Cerebellar cortex (tissue), 1 donor: ENCODE results near the gene ROBO1.
"Not testable (repeated sequence)": the region's sequence is repeated elsewhere in the genome, so short reads cannot be mapped to it uniquely, and the experiment has no call there.

Experiments
- DNase-seq: peaks from one replicate; pipeline ENCODE4 v3.0.0-alpha.2; 2015; ENCODE audit warnings: low spot score

Gene ROBO1

DNA sequence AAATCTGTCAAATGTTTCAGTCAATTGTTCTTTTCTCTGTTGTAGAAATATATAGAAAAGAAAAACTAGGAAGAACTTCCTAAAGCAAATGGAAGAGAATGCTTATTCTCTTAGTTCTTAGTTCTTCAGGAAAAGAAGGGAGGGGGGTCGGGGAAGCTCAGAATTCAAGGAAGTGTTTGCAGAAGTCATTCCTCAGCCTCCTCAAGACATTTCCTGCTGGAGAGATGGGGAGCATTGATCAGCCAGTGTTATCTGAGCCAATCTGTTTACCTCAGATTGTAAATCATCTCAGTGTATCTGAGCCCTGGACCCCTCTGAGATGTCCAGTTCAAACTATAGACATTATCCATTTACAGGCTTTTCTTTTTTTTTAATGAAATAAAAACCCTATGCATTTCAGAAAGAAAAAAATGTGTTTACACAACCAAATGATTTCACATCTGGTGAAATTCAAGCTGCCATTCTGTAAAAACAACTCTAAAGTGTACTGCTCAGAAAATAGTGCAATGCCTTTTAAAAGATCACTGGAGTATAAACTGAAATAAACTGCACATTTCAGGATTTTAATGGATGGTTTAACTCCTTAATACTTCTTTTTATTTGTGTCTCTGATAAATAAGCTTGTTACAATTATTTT, 460.7 kb downstream of the ROBO1 start:
- DNase-seq = no peak

DNA sequence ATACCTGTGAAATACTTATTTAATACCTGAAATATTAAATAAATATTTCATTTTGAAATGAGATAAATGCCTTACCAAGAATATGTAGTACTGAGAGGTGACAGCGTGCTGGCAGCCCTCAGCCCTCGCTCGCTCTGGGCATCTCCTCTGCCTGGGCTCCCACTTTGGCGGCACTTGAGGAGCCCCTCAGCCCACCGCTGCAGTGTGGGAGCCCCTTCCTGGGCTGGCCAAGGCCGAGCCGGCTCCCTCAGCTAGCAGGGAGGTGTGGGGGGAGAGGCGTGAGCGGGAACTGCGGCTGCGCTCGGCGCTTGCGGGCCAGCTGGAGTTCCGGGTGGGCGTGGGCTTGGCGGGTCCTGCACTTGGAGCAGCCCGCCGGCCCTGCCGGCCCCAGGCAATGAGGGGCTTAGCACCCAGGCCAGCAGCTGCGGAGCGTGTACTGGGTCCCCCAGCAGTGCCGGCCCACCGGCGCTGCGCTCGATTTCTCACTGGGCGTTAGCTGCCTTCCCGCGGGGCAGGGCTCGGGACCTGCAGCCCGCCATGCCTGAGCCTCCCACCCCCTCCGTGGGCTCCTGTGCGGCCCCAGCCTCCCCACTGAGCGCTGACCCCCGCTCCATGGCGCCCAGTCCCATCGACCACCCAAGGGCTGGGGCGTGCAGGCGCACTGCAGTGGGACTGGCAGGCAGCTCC, 467.7 kb downstream of the ROBO1 start:
- not testable (repeated sequence) for DNase-seq

DNA sequence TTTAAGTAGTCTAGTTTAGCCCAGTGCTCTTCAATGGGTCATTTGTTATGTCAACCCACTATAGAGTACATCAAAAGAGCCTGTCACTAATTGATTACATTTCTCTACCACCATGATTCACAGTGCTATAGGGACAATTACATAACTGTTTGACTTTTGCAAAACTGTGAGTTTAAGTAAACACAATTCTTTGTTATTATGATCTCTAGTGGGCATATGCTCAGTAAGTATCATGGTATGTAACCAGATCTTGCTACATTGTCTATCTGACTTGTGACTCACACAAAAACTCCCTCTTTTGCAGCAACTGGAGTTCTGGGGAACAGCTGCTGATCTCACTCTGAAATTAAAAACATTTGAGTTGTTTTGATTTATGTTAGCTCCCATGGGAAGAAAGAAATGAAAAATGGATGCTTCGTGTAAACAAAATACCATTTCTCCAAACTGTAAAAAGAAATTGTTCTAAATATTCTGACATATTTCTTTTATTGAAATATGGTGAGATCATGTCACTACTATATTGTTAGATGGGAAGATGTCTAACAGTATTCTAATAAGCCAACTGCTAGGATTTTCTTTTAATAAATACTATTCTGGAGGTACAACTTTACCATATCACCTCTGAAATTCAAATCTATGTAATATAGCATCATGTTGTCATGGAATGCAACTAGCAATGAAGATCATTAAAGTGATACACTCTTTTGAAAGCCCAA, 470.4 kb downstream of the ROBO1 start:
- DNase-seq = no peak

DNA sequence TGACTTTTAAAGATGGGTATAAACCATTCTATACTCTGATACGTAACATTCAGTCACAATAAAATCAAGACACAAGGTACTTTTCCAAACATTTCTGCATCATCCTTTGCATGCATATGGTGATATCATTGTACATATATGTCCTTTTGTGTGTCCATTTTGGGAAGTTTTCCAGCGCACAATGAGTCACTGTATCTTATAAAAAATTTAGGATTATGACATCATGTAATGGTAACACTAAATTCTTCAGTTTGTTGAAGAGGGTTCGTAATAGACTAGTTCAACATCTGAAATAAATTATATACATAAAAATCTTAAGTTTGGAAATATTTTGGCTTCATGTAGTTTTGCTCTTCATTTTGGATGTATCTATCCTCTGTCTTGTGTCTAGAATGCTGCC, 480.9 kb downstream of the ROBO1 start:
- no peak for DNase-seq

DNA sequence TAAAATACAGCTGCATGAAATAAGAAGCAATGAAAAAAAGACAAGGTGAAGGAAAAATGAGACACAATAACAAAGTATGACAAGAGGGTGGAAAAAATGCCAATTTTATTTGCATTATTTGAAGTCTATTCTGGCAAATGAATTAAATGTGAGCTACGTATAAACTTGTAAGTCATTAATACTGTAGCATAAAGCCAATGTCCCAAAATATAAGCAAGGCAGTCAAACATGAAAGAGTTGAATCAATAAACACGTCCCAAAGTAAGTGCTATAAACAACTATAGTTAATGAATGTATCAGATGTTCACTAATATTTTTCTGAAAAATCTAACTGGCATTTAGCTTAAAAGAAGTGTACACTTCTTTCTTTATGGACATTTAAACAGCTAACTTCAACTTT, 481.9 kb downstream of the ROBO1 start:
- DNase-seq = no peak

GRCh38 chr3:79285380-79285779, 482.4 kb downstream of the ROBO1 start:
- DNase-seq = no peak

DNA sequence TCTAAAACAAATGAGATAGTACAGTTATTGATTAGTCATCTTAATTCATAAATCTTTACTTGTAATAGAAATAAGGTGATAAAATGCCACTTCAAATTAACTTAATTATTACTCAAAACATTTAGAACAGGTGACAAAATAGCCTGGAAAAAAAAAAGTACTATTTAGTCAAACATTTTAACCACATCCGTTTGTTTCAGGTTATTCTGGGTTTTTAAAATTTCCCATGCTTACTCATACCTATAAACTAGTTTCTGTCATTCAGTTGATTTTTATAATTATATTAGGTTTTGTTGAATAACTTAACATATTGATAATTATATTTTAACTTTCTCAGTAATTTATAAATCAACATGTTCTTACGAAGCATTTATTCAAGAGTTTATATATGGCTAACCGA, 483.0 kb downstream of the ROBO1 start:
- no peak for DNase-seq

DNA sequence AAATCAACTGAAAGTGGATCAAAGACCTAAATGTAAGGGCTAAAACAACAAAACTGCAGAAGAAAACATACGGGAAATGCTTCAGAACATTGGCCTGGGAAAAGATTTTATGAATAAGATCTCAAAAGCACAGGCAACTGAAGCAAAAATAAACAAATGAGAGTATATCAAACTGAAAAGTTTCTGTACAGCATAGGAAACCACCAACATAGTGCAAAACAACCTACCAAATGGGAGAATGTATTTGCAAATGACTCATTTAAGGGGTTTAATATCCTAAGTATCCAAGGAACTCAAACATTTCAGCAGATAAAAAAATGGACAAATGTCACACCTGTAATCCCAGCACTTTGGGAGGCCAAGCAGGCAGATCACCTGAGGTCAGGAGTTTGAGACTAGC, 489.1 kb downstream of the ROBO1 start:
- no peak for DNase-seq

GRCh38 chr3:79268422-79268821, 499.4 kb downstream of the ROBO1 start:
- DNase-seq = no peak

DNA sequence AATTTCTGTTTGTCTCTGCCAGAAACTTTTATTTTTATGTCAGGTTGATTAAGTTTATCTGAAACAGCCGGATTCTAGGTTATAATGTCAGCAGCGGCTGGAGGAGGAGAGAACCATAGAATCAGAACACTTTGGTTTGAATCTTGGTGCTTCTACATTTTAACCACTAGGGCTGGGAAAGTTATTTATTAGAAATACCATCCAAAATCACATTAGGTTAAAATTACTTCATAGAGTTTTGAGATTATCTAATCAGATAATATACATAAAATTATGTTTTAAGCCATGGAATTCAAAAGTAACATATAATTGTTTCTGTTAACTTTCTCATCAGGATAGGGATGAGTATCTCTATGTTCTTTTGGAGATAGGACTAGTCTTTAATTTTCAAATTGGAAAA, 502.9 kb downstream of the ROBO1 start:
- DNase-seq = no peak

GRCh38 chr3:79263423-79263822, 504.4 kb downstream of the ROBO1 start:
- DNase-seq = no peak

DNA sequence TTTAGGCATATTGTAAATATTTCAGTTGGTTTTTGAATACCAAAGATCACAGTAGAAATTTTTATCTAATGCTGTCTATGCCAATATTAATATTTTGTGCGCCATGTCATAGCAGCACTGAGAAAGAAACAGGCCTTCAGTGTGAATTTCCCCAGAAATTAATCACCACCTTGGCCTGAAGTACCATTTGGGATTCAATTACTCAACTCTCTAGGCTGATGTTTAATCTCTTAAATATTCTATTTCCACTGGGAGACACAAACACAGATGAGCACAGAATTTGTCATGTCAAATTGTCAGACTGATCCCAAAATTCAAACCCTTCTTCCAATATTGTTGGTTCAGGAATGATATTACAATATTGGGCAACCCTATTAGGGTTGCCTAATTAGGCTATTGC, 509.3 kb downstream of the ROBO1 start:
- no peak for DNase-seq

DNA sequence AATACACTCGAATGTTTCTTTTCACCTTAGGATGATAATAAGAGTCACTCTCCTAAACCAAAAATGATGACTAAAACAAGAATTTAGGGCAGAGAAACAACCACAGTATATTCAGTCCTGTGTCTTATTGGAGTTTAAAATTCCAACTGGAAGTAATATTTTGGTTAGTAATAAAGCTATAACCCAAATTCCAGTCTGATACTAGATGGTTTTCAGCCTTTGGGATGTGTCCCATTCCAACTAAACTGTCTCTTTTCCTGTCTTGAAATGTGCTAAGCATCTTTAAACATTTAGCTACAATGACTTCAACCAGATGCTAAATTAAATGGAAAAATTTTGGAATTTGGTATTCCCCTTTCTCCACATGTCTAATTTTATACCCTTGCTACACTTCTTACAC, 510.0 kb downstream of the ROBO1 start:
- DNase-seq = no peak

- DNase-seq = no peak
Measured at GRCh38 chr3:79255702-79256101, 512.1 kb downstream of the ROBO1 start.

DNA sequence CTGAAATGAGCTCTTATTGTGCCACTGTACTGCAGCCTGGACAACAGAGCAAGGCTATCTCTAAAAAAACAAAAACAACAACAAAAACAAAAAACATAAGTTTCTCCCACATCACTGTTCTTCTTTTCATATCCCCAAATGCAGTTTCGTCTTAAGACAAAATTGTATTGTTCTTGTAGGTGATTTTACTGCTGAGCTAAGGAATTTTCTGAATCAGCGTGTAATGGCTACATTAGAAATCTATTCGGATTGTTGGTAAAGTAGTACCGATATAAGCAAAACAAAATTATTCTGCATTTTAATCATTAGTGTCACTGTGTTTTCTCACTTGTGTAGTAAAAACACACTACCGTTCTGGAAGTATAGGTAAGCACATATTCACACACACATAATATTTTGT, 512.5 kb downstream of the ROBO1 start:
- DNase-seq = no peak

- DNase-seq = no peak
Measured at GRCh38 chr3:79253704-79254103, 514.1 kb downstream of the ROBO1 start.

DNA sequence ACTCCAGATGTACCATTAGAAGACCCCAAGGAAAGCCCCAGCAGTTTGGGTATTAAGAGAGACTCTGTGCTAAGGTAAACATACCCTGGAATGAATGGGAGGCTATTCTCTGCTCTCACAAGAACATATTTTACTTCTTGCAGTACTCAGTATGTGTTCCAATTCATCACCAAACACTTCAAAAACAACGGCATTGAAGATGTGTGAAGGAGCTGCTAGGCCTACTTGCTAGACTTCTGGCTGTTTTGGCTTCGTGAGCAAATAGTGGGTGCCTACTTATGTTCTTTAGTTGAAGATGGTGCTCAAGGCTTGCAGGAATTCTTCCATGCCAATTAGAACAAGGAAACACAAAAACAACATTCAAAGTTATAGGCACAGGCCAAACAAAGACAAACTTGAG, 514.5 kb downstream of the ROBO1 start:
- DNase-seq = no peak

DNA sequence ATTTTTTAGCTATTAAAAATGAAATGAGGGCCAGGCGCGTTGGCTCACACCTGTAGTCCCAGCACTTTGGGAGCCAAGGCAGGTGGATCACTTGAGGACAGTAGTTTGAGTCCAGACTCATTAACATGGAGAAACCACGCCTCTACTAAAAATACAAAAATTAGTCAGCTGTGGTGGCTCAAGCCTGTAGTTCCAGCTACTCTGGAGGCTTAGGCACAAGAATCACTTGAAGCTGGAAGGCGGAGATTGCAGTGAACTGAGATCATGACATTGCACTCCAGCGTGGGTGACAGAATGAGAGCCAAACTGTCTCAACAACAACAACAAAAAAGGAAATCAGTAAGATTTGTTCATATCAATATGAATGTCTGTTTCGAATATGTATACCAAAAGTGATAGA, 517.1 kb downstream of the ROBO1 start:
- DNase-seq = no peak

- no peak for DNase-seq
Measured at GRCh38 chr3:79249701-79250100, 518.1 kb downstream of the ROBO1 start.

DNA sequence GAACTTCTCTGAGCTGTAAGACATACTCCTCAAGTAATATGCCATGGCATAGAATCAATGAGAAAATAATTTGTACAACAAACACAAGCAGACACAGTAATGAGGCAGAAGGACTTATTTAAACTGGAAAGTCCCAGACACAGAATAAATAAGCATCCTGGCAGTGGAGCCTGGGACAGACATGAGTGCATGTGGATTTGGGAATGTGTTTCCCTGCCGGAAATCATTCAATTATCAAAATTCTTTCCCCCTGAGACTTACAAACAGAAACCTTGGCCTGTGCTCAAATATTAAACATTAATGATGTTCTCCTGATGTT, 520.1 kb downstream of the ROBO1 start:
- DNase-seq = no peak

- no peak for DNase-seq
Measured at GRCh38 chr3:79246875-79247724, 520.7 kb downstream of the ROBO1 start.

GRCh38 chr3:79245284-79246138, 522.3 kb downstream of the ROBO1 start:
- DNase-seq = no peak
